Skeletal muscle satellite cell (primary cell): ENCODE measurements around the gene CTNS.

Experiments used
- H3K27me3 ChIP-seq: 2 replicates; pipeline ENCODE4 v1.7.0; 2013; ENCODE audit warnings: low read length; ENCODE audit not compliant: control insufficient read depth, insufficient read depth
- H3K36me3 ChIP-seq: 2 replicates; pipeline ENCODE4 v1.7.0; 2013; ENCODE audit warnings: mild to moderate bottlenecking, control low read depth, low read length; ENCODE audit not compliant: insufficient read depth
- H3K4me1 ChIP-seq: 2 replicates; pipeline ENCODE4 v1.7.0; 2013; ENCODE audit warnings: low read length; ENCODE audit not compliant: control insufficient read depth, insufficient read depth
- H3K4me2 ChIP-seq: 2 replicates; pipeline ENCODE4 v1.7.0; 2013; ENCODE audit warnings: mild to moderate bottlenecking, low read length
- H3K4me3 ChIP-seq: 2 replicates; pipeline ENCODE4 v1.7.0; 2013; ENCODE audit warnings: low read length
- H3K9ac ChIP-seq: 2 replicates; pipeline ENCODE4 v1.7.0; 2013; ENCODE audit warnings: mild to moderate bottlenecking, low read depth, low read length, moderate library complexity
- H3K9me3 ChIP-seq: replicated peaks from 2 replicates; pipeline ENCODE4 v1.7.0; 2013; ENCODE audit warnings: mild to moderate bottlenecking, control low read depth, low read length

The CTNS gene

DNA sequence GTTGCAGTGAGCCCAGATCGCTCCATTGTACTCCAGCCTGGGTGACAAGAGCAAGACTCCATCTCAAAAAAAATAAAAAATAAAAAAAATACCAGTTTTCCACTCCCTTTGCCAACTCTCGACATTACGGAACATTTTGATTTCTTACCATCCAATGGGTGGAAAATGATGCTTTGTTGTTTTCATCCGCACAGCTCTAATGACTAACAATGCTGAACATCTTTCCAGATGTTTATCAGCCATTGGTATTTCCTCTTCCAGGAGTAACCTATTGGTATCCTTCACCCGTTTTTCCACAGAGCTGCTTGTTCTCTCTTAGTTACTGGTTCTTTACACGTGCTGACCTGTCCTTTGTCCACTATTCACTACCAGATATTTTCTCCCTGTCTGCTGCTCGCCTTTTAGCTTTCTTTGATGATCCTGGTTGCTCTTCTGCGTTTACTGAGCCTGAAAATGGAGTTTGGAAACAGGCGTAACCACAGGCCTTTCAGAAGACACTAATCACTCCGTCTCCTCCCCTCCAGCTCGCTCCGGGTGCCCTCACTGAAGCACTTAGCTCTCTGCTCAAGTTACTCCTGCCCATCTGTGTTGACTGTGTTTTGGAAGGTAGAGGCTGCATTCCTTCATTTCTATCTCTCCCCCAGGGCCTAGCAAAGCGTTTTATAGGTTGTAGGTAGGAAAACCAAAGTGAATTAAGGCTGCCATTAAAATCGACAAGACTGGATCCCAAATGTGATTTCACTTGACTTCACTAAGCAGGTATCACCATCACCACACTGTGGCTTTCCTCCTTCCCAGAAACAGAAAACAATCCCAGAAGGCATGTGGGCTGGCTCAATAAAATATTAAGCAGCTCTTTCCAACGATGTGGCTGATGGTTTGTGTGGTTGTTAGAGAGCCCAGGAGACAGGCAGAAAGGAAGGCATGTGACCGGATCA is 9.5 kb upstream of the CTNS start:
- Histone ChIP-seq H3K4me1 (no peaks in the 10 kb centered on the region), H3K36me3 (peaks cover 39% of the 10 kb centered on the region), H3K9me3 (no peaks in the 10 kb centered on the region), H3K4me3 (no peak overlapping the region), H3K4me2 (no peak overlapping the region), H3K27me3 (no peaks in the 10 kb centered on the region), H3K9ac (no peak overlapping the region)

DNA sequence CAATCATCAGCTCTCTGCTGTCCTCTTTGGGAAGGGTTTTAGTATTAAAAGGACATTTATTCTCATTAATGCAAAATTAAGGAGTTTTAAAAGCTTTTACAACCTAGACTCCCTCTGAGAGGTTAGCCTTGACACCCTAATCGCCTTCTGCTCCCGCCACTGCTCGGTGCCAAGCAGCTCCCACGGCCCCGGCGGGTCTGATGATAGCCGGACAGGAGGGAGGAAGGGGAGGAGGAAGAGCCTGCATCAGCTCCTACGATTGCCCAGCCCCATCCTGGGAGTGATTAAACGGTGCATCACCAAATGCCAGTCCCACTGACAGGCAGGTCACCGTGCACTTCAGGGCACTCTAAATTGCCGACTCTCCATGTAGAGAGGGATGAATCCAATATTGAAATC is 8.8 kb upstream of the CTNS start:
- H3K4me3 ChIP-seq, result no peak overlapping the region
- H3K27me3 ChIP-seq, result no peaks in the 10 kb centered on the region
- H3K4me1 ChIP-seq, result no peaks in the 10 kb centered on the region
- H3K9ac ChIP-seq, result no peak overlapping the region
- no peak overlapping the region for H3K4me2 ChIP-seq
- peaks cover 35% of the 10 kb centered on the region for H3K36me3 ChIP-seq
- no peaks in the 10 kb centered on the region for H3K9me3 ChIP-seq

GRCh38 chr17:3630781-3631180 is 5.8 kb upstream of the CTNS start:
- no peak overlapping the region for H3K4me3 ChIP-seq
- no peak overlapping the region for H3K9ac ChIP-seq
- H3K4me2 ChIP-seq, result no peak overlapping the region
- peaks cover 13% of the 10 kb centered on the region for H3K4me1 ChIP-seq
- no peaks in the 10 kb centered on the region for H3K27me3 ChIP-seq
- no peaks in the 10 kb centered on the region for H3K9me3 ChIP-seq
- peaks cover 17% of the 10 kb centered on the region for H3K36me3 ChIP-seq

DNA sequence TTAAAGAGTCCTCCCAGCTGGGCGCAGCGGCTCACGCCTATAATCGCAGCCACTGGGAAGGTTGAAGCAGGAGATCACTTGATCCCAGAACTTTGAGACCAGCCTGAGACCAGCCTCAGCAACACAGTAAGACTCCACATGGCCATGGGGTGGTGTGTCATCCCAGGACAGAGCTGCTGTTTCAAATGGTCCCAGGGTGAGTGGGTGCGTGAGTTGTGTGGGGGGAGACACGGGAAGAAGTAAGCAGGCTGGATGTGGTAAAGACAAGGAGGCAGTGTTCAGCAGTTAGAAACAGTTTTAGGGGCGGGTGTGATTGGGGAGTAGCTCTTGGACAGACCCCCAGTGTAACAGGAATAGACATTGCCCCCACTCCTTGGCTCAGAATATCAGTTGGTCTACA is 4.3 kb upstream of the CTNS start:
- no peak overlapping the region for H3K4me3 ChIP-seq
- no peaks in the 10 kb centered on the region for H3K27me3 ChIP-seq
- H3K4me1 ChIP-seq, result peaks cover 16% of the 10 kb centered on the region
- no peak overlapping the region for H3K4me2 ChIP-seq
- H3K36me3 ChIP-seq, result peaks cover 13% of the 10 kb centered on the region
- no peaks in the 10 kb centered on the region for H3K9me3 ChIP-seq
- no peak overlapping the region for H3K9ac ChIP-seq

- H3K36me3 ChIP-seq, result peaks cover 3% of the 10 kb centered on the region
- no peaks in the 10 kb centered on the region for H3K9me3 ChIP-seq
- H3K4me2 ChIP-seq, result peak overlapping the region; percentile 99
- H3K4me1 ChIP-seq, result peaks cover 22% of the 10 kb centered on the region
- H3K27me3 ChIP-seq, result no peaks in the 10 kb centered on the region
- peak overlapping the region; percentile 97 for H3K4me3 ChIP-seq
- H3K9ac ChIP-seq, result peak overlapping the region; percentile 95
Measured at GRCh38 chr17:3635474-3636153, 946 bp upstream of the CTNS start.

- H3K4me3 ChIP-seq, result peak overlapping the region; percentile 97
- H3K9ac ChIP-seq, result peak overlapping the region; percentile 95
- no peaks in the 10 kb centered on the region for H3K9me3 ChIP-seq
- peak overlapping the region; percentile 98 for H3K4me2 ChIP-seq
- H3K4me1 ChIP-seq, result peaks cover 22% of the 10 kb centered on the region
- H3K27me3 ChIP-seq, result no peaks in the 10 kb centered on the region
- peaks cover 7% of the 10 kb centered on the region for H3K36me3 ChIP-seq
Measured at GRCh38 chr17:3636908-3637373, 381 bp downstream of the CTNS start.

DNA sequence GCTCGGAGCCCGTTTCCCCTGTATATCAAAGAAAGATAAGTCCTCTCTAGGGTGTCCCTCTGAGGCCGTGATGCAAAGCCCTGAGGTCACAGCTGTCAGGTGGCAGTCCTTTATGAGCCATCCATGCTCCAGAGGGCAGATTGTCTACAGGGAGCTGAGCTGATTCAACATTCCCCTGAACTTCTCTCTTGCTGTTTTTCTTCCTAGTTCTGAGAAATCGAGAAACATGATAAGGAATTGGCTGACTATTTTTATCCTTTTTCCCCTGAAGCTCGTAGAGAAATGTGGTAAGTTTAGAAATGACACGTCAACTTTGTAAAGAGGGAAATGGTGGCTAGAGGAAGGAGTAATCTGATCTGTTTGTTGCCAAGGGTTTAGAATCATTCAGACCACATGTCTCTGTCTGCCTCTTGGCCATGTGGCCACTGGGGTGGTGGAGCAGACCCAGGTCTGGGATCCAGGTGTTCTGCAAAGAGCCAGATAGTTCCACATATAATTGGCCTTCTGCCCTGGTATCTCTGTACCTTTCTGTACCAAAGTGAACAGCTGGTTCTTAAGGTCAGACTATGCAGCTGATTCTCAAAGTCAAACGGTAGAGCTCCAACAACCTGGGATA is 3.5 kb downstream of the CTNS start:
- Histone ChIP-seq H3K9me3 (no peaks in the 10 kb centered on the region), H3K9ac (no peak overlapping the region), H3K4me1 (peaks cover 14% of the 10 kb centered on the region), H3K4me3 (no peak overlapping the region), H3K4me2 (no peak overlapping the region), H3K27me3 (no peaks in the 10 kb centered on the region), H3K36me3 (peaks cover 7% of the 10 kb centered on the region)

DNA sequence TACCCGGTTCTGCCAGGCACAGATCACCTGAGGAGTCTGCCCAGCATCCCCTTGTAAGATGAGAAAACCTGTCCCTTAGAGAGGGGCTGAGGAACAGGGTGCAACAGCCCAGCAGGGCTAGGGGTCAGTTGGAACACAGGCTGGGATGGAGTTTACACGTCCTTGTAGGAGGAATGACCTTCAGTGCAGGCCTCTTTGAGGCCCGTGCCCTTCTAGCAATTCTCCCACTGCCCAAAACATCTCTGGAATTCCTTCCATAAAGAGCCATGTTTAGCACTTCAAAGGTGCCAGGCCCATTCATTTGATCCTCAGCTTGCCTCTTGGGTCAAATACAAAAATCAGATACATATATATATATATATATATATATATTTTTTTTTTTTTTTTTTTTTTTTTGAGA is 4.5 kb downstream of the CTNS start:
- no peak overlapping the region for H3K4me2 ChIP-seq
- H3K9ac ChIP-seq, result no peak overlapping the region
- no peaks in the 10 kb centered on the region for H3K9me3 ChIP-seq
- H3K4me3 ChIP-seq, result no peak overlapping the region
- H3K4me1 ChIP-seq, result peaks cover 9% of the 10 kb centered on the region
- no peaks in the 10 kb centered on the region for H3K27me3 ChIP-seq
- peaks cover 7% of the 10 kb centered on the region for H3K36me3 ChIP-seq

GRCh38 chr17:3641717-3642486 is 5.3 kb downstream of the CTNS start:
- H3K9ac ChIP-seq, result no peak overlapping the region
- no peak overlapping the region for H3K4me2 ChIP-seq
- H3K27me3 ChIP-seq, result no peaks in the 10 kb centered on the region
- H3K4me1 ChIP-seq, result peaks cover 9% of the 10 kb centered on the region
- no peak overlapping the region for H3K4me3 ChIP-seq
- no peaks in the 10 kb centered on the region for H3K9me3 ChIP-seq
- peaks cover 7% of the 10 kb centered on the region for H3K36me3 ChIP-seq

GRCh38 chr17:3643889-3644349 is 7.4 kb downstream of the CTNS start:
- Histone ChIP-seq H3K4me2 (no peak overlapping the region), H3K4me3 (no peak overlapping the region), H3K4me1 (no peaks in the 10 kb centered on the region), H3K36me3 (peaks cover 4% of the 10 kb centered on the region), H3K9me3 (no peaks in the 10 kb centered on the region), H3K27me3 (no peaks in the 10 kb centered on the region), H3K9ac (no peak overlapping the region)

- Histone ChIP-seq H3K4me2 (no peak overlapping the region), H3K9me3 (no peaks in the 10 kb centered on the region), H3K4me1 (no peaks in the 10 kb centered on the region), H3K27me3 (no peaks in the 10 kb centered on the region), H3K9ac (no peak overlapping the region), H3K36me3 (peaks cover 4% of the 10 kb centered on the region), H3K4me3 (no peak overlapping the region)
Measured at GRCh38 chr17:3645310-3645709, 8.8 kb downstream of the CTNS start.
